Forelimb muscle (tissue), 1 donor: Measurements from ENCODE around the gene LTBP1. TPM values are rescaled to one million over a fixed set of nuclear protein-coding genes. Genes with fewer than 3 reads are reported as not detected.
"Not testable (repeated sequence)": the region's sequence is repeated elsewhere in the genome, so short reads cannot be mapped to it uniquely, and the experiment has no call there.

Experiments
- DNase-seq: peaks from one replicate; pipeline ENCODE4 v3.0.0-alpha.2; 2013; ENCODE audit warnings: low read depth
- polyA plus RNA-seq: library from polyadenylated mRNA; unstranded; fragments of 120-200 nt; gene quantifications from one replicate; pipeline ENCODE4 v1.2.1, GENCODE V29; 2013; ENCODE audit not compliant: insufficient read length

Gene LTBP1
- polyA plus RNA-seq, 1 donor, result 51.1 TPM

DNA sequence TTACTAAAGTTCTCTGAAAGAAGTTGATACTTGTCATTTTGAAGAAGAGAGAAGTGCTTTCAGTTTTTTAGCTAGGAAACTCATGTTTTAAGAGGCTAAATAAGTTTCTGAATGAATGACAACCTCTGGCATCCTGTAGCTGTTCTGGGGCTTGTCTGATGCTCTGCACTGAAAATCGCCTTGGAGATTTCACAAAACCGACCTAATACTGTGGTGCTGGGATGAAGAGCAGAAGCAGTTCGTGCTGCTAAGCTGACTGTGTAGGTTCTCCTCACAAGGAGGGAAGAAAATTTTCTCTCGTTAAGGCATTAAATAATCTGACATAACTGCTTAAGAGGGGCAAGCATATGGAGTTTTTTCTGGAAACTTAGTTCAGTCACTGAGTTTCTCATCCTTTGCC is 193.2 kb downstream of the LTBP1 start:
- DNase-seq, result no peak

DNA sequence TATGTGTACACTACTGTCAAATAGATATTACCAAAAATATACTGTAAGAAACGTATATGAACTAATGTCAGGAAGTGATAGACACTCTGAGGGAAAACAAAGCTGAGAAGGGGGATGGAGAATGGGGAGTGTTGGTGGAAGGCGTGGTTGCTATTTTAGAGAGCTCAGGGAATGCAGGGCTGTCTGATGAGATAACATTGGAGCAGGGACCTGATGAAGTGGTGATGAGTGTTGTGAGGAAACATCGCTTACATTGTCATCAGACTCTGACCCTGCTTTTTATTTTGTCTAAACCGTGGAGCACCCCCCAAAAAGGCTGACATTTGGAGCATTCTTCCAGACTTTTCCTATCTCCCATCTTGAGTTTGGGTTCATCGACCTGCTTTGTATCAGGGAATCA is 194.7 kb downstream of the LTBP1 start:
- DNase-seq, result no peak

DNA sequence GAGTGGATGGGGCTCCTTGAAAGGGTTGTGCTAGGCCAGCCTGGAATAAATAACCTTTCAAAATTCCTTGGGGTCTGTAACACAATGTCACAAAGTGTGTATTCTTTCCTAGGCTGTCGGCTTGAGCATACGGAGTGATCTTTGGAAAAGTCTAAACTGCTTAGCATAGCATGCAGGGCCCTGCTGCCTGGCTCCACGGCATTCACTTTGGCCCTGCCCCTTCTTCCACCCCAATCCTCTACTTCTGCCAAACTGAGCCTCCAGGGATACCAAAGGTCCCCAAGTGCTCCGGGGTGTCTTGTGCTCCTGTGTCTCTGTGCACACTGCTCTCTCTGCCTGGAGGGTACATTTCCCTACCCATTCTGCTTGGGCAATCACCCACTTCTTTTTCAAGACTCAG is 196.1 kb downstream of the LTBP1 start:
- no peak for DNase-seq

DNA sequence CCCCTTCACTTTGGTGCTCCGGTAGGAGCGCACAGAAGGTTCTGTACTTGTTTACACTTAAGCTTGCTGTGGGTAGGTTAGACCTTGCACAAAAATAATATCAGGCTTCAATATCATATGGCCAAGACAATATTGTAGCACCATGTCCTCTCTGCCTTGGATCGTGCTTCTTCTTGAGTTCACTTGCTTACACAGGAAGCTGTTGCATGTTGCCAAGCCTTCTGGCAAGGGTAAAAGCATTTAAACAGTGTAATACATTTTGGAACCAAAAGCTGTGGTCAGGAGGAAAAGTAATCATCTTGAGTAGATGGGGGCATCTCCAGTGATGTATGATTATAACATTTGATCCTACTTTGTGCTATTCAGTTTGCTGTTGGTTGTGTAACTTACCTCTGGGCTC is 197.5 kb downstream of the LTBP1 start:
- no peak for DNase-seq

DNA sequence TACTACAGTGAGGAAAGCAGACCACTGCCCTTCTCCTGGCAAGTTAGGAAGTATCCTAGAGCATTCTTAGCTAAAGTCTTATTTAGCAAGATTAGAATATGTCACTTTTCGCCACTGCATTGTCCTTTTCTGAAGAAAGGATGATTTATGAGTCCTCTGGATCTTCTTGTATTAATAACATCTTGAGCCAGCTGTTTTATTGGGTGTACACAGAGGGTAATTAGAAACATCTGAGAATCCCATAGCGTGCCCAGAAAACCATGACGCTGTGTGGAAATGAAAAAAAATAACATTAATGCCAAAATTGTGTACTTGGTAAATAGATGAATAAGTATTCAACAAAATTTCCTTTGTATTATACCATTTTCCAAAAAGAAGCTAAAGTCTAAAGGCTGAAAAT is 198.7 kb downstream of the LTBP1 start:
- no peak for DNase-seq

DNA sequence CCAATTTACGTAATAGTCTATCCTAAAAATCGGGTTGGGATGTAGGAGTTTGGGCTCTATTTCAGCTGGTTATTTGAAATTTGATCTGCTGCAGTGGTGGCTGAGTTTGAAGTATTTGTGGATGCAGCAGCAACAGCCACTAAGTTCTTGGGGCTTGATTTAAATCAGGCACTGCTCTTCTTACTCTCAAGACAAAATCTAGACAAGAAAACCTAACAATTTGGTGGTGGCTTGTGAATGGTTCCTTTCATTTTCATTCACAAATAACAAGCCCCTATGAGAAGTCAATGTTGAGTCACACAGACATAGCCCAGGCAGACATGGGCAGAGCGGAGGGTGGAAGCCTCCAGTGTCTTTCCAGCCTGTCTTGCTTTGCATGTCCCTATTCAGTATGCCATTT is 199.3 kb downstream of the LTBP1 start:
- DNase-seq, result no peak

DNA sequence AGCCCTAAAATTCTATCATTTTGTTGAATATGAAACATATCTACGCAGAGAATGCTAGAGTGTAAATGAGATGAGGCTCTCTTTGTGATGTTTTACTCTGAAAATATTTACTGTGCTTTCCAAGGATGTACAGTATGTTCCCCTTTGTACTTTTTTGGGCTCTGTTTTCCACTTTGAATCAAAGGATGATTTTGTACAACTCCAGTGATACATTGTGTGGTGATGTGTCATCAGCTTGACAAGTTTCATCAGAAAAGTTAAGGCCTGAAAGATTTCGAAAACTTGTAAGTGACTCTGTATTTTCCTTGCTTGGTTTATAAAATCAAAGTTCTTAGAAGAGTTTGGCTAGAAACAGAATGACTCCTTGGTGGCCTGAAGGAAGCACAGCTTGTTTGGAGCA is 206.3 kb downstream of the LTBP1 start:
- DNase-seq, result no peak

DNA sequence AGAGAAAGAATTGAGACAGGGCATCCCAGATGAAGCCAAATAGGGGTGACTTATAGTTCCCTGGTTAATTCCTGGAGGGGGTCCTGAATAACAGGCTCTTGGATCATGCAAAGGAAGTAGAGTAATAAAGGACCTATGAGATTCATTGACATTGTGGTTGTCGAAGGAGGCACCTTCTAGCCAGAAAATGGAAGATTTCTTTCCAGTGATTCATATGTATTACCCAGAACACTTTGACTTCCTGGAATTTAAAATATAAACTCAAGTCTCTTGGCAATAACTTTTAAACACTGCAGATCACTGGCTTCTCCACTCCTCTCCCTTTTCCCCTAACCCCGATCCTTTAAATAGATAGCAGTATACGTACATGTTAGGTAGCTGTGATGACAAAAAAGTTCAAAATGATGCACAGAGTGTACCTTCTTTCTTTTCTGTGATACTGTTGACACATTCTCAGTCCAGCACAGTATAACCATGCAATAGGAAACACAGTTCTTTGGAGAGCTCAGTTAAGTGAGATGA is 211.8 kb downstream of the LTBP1 start:
- DNase-seq, result no peak

DNA sequence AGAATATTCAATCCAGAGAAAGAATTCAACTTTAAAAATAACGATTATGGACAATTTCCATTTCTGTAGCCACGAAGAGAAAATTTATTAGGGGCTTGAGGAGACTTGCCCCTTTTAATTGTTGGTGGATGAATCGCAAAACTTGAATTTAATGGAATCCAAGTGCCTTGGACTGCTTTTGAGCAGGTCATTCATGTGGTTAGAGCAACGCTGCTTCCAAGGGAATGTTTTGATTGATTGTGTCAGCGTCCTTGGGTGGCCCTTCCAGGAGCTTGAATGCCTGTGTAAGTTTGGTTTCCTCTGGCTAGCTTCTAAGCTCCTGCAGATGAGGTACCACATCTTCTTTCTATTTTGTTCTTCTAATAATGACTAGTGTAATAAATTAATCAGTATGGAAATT is 213.4 kb downstream of the LTBP1 start:
- no peak for DNase-seq

DNA sequence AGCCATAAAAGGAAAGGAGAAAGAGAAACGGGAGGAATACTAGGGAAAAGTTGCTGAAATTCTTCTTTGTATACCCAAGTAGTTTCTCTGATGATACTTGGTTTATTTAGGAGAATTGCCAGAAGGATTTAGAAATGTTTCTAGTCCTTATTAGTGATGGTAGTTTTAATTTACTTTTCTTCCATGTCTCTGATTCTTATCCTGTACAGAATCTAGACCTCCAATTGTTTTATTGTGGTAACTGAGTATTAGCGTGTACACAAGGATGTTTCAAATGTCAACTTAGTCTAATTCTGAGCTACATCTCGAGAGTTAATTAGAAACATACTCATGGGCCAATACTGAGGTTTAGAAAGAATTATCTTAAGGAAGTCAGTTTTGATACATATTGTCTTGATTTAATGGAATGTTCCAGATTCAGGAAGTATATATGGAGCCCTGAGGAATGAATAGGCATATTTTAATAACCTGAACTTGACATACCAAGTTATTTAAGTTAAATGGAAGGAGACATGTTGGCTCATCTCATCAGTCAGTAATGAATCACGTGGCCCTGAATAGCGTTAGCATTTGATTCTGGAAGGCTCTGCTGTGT is 219.6 kb downstream of the LTBP1 start:
- DNase-seq, result no peak

DNA sequence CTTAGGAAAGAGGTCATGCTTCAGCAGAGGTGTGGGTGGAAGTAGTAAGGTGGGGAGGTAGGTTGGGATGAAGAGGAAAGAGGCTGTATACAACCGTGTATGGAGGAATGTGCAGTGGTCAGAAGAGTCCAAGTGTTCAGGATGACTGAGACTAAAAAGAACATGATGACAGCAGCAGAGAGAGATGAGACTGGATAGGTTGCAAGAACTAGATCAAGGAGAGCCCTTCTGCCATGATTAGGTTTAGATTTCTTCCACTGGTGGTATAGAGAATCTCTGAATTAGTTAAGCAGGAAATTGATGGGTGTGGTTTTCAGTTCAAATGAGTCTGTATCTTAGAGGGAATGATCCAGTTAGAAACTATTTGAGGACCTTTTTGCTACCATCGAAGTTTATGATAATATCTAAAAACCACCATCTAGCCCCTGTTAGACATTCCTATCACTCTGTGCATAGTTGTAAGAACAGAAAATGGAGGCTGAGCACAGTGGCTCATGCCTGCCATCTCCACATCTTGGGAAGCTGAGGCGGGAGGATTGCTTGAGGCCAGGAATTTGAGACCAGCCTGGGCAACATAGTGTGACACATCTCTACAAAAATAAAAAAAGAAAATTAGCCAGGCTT is 221.0 kb downstream of the LTBP1 start:
- DNase-seq, result no peak

DNA sequence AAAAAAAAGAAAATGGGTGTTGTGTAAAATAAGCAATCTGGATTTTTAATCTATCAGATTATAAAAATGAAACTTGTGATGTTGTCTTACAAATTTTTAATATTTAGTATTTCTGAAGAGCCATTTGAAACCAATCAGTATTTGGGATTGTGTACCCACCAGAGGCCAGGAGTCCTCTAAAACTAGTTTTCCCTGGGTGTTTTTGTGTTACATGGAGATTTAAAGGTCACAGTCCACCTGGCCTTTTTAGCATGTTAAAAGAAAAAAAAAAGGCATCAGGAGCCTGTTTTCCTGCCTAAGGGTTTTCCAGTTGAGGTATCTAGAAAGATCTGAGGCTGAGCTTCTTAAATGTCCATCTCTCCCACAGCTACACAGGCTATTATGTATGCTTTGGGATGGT is 221.7 kb downstream of the LTBP1 start:
- DNase-seq, result no peak

DNA sequence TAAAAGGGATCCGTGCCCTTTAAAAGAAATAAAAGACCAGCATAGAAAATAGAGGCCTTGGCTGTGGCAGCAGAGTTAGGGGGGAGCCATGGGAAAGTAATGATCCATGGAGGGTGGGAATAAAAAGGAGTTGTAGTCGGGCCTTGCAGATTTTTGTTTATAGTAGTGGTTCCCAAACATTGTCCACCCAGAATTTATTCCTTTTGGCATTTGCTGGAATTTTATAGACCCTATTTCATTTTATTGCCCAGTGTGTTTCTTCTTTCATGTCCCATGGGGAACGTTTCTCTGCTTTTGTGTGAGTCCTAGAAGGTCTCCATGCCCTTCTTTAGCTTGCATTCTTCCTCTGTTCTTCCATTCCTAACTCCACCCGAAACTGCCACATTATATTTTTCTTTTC is 222.2 kb downstream of the LTBP1 start:
- no peak for DNase-seq

DNA sequence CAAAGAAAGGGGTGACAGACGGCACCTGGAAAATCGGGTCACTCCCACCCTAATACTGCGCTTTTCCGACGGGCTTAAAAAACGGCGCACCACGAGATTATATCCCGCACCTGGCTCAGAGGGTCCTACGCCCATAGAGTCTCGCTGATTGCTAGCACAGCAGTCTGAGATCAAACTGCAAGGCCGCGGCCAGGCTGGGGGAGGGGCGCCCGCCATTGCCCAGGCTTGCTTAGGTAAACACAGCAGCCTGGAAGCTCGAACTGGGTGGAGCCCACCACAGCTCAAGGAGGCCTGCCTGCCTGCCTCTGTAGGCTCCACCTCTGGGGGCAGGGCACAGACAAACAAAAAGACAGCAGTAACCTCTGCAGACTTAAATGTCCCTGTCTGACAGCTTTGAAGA is 223.5 kb downstream of the LTBP1 start:
- DNase-seq, result not testable (repeated sequence)

DNA sequence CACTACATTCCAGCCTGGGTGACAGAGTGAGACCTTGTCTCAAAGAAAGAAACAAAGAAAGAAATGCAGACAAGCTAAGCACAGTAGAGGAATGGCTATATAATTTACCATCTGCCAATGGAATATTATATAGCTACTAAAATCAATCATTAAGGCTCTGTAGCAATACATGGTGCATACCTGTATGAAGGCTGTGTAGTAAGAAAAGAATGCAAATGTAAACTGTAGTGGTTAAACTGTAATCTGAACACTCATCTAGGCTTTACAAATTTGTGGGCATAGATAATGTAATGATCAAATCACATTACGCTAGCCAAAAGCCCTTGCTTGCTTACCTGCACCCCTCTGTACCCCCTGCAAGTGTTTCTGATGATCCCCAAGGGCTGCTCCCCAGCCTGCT is 230.9 kb downstream of the LTBP1 start:
- no peak for DNase-seq

DNA sequence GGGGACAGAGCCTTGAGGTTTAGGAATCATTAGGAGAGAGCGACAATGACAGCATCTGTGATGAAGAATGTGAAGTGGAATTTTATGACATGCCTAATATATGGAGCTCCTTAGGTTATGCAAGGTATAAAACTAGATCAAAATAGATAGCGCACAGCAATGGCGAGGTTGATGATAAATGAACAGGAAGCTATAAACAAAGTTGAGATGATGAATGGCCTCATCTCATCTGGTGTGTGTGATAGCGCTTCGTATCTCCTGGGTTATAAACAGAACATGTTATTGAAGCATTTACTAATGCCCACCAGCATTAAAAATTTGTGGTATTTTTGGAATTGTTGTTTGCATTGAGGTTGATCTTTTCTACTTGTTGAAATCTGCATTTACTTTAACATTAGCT is 231.5 kb downstream of the LTBP1 start:
- DNase-seq, result no peak

DNA sequence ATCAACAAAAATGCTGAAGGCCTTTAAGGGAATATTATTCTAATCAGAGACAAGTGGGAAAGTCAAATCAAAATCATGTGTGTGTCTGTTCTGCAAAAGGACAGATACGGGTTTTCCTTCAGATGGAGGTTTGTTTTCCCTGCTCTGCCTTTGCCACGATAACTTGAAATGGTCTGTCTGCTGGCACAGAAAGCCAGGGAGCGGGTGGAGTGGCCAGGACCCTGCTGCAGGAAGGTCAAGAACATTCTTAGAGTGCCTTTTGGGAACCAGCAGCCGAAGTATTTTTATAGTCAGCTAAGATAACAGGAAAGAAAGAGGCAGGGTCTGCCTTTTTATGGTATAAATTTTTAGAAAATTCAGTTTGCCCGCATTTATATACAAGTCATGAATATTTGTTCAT is 234.2 kb downstream of the LTBP1 start:
- DNase-seq, result no peak

DNA sequence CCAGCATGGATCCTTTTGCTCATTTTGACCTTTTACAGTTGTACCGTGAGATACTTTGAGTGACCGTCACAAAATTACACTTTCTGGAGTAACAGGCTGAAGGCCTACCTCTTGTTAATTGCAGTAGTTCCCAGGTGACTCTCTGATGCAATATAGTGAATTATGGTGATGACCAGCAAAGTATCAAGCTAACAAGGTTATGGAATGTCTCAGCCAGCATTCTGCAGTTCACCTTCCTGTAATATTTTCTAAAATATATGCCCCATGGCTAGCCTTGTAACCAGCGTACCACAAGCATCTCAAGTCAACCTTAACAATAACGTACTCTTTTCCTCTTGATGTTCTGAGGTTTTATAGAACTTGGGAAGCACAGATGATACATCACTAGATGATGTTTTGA is 234.7 kb downstream of the LTBP1 start:
- DNase-seq, result no peak

DNA sequence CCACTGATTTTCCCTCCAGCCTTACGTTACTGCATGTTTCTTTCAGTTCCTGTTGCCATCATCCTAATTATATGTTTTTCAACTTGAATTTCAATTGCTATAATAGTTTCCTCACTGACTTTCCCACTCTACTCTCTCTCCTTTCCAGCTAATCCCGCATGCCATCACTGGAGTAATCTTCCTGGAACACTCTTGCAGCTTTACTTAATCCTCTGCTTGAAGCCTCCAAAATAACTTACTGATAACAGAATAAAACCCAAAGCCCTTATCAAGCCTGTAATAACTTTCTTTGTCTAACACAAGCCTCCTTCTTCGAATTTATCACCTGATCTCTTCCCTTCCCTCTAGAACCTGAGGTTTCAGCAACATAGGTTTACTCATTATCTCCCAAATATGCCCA is 237.3 kb downstream of the LTBP1 start:
- DNase-seq, result no peak

DNA sequence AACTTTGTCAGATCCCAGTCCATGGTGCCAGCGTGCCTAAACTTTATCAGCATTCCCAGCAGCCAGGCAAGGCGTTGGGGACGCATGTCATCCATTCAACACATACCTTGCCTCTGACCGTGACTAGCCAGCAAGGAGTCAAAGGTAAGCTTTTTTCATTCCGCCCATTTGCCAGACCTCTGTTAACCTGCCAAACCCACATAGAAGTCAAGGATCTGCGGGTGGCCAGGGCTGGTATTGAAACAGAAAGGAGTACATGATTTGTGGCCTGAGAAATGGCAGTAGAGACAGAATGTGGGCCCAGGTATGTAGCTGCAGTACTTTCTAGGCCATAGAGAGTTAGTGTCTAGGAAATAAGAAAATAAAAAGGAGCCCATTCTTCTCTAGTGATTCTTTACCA is 240.2 kb downstream of the LTBP1 start:
- no peak for DNase-seq

DNA sequence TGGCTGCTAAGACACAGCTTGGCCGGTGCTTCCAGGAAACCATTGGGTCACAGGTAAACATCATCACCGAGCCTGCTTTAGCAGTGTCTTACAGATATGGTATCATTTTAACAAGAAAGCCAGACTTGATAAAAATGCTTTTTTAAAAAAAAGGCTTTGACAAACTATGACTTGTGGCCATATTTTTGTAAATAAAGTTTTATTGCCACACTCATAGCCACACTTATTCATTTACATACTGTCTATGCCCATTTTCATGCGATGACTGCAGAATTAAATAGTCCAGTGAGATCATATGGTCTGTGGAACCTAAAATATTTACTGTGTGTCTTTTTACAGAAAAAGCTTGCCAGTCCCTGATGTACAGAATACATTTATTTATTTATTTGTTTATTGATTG is 242.0 kb downstream of the LTBP1 start:
- DNase-seq, result no peak

DNA sequence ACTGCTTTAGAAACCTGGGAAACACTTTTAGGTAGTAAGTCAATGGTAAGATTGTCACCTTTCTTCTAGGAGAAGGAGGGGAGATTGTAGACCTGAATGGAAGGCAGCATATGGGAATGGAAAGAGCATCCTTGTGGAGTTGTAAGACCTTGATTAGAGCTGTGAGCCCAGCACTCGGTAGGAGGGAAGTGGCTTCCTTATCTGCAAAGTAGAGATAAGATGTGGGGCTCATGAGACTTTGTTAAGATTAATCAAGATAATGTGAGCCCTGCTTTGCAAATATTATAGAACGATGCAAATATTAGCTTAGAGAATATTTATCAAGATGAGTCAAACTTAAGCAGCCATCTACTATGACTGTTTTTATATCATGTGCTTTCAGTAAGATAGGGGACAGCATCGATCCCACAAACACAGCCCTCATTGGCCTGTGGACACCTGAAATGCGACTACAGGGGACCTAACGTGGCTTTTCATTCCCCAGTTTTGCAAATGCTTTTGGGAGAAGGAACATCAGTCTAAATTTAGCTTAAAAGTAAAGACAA is 243.7 kb downstream of the LTBP1 start:
- no peak for DNase-seq

DNA sequence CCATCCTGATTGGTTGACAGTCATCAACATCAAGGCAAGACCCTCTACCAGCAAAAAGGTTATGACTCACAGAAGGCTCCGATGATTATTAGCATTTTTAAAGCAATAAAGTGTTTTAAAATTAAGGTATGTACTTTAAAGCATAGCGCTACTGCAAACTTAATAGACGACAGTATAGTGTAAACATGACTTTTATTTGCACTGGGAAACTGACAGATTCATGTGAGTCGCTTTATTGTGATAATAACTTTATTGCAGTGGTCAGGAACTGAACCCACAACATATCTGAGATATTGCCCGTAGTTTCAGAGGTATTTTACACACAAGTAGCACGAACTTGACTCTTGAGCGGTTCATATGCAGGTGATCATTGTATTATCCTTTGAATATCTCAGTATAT is 249.1 kb downstream of the LTBP1 start:
- no peak for DNase-seq

DNA sequence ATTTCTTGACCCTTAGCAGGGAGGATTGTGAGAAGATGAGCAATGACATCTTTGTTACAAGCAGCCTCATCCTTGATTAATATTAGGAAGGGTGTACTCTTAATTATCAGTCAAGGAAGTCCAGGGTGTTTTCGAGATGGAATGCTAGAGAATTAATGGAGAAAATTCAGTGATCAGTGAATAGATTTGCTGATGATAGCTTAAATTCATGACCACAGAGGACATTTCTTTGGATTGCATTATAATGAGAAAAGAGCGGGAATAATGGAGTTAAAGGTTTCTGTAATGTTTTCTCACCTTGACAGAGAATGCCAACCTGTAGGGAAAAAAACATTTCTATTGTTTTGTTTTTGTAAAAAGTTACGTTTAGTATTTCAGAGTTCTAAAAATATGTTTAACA is 249.9 kb downstream of the LTBP1 start:
- DNase-seq, result no peak
